Measurements from ENCODE around the gene NFIB.

Gene NFIB

GRCh38 chr9:14179449-14179848 is 134.5 kb downstream of the NFIB start:
- DNase-seq, result no peak

GRCh38 chr9:14175778-14176177 is 138.2 kb downstream of the NFIB start:
- no peak for DNase-seq

GRCh38 chr9:14173713-14174112 is 140.2 kb downstream of the NFIB start:
- DNase-seq, result peak; percentile 49

- DNase-seq, result no peak
Measured at GRCh38 chr9:14170973-14171596, 142.9 kb downstream of the NFIB start.

GRCh38 chr9:14170392-14170931 is 143.5 kb downstream of the NFIB start:
- DNase-seq, result no peak

GRCh38 chr9:14168381-14168780 is 145.6 kb downstream of the NFIB start:
- no peak for DNase-seq

- peak; percentile 93 for DNase-seq
Measured at GRCh38 chr9:14165376-14166035, 148.4 kb downstream of the NFIB start.

- no peak for DNase-seq
Measured at GRCh38 chr9:14164908-14165307, 149.0 kb downstream of the NFIB start.

GRCh38 chr9:14159440-14160216 is 154.3 kb downstream of the NFIB start:
- DNase-seq, result peak; percentile 78

GRCh38 chr9:14158916-14159315 is 155.0 kb downstream of the NFIB start:
- DNase-seq, result no peak

- no peak for DNase-seq
Measured at GRCh38 chr9:14158136-14158813, 155.7 kb downstream of the NFIB start.

GRCh38 chr9:14157191-14157590 is 156.8 kb downstream of the NFIB start:
- no peak for DNase-seq

- peak; percentile 95 for DNase-seq
Measured at GRCh38 chr9:14156046-14156445, 157.9 kb downstream of the NFIB start.

GRCh38 chr9:14155237-14155636 is 158.7 kb downstream of the NFIB start:
- no peak for DNase-seq

GRCh38 chr9:14153310-14153720 is 160.6 kb downstream of the NFIB start:
- peak; percentile 68 for DNase-seq

- DNase-seq, result no peak
Measured at GRCh38 chr9:14151451-14151850, 162.5 kb downstream of the NFIB start.

- no peak for DNase-seq
Measured at GRCh38 chr9:14148501-14149103, 165.3 kb downstream of the NFIB start.

- no peak for DNase-seq
Measured at GRCh38 chr9:14147738-14148137, 166.2 kb downstream of the NFIB start.

- DNase-seq, result no peak
Measured at GRCh38 chr9:14146201-14146874, 167.6 kb downstream of the NFIB start.

- DNase-seq, result no peak
Measured at GRCh38 chr9:14144215-14144614, 169.7 kb downstream of the NFIB start.

GRCh38 chr9:14141699-14142098 is 172.2 kb downstream of the NFIB start:
- DNase-seq, result no peak

- no peak for DNase-seq
Measured at GRCh38 chr9:14140096-14140697, 173.7 kb downstream of the NFIB start.
